ENCODE measurements around the gene CACNA1I.

The CACNA1I gene

GRCh38 chr22:39724857-39725256 lies 154.3 kb downstream of the CACNA1I start:
- Histone ChIP-seq H3K4me3 (ENCODE audit: severe bottlenecking) (no peak overlapping the region), H3K27me3 (ENCODE audit: insufficient read depth, poor library complexity, severe bottlenecking) (no peaks in the 10 kb centered on the region), H3K27ac (ENCODE audit: poor library complexity, severe bottlenecking) (no peak overlapping the region), H3K36me3 (ENCODE audit: low read depth) (no peaks in the 10 kb centered on the region), H3K9me3 (ENCODE audit: severe bottlenecking) (no peaks in the 10 kb centered on the region), H3K4me1 (ENCODE audit: insufficient read depth, poor library complexity, severe bottlenecking) (no peaks in the 10 kb centered on the region)
- no peak for ATAC-seq (ENCODE audit: low read depth)
- no peak for TF ChIP-seq CTCF (IDR thresholded peaks at IDR 0.05; ENCODE audit: poor library complexity, severe bottlenecking)
- no peak for DNase-seq (ENCODE audit: low spot score)

GRCh38 chr22:39725351-39726035 lies 154.9 kb downstream of the CACNA1I start:
- no peaks in the 10 kb centered on the region for H3K9me3 ChIP-seq (ENCODE audit: severe bottlenecking)
- H3K27ac ChIP-seq (ENCODE audit: poor library complexity, severe bottlenecking), result no peak overlapping the region
- H3K36me3 ChIP-seq (ENCODE audit: low read depth), result no peaks in the 10 kb centered on the region
- H3K4me3 ChIP-seq (ENCODE audit: severe bottlenecking), result no peak overlapping the region
- TF ChIP-seq CTCF (IDR thresholded peaks at IDR 0.05; ENCODE audit: poor library complexity, severe bottlenecking), result no peak
- DNase-seq (ENCODE audit: low spot score) (no peak), ATAC-seq (ENCODE audit: low read depth) (no peak)
- H3K4me1 ChIP-seq (ENCODE audit: insufficient read depth, poor library complexity, severe bottlenecking), result no peaks in the 10 kb centered on the region
- H3K27me3 ChIP-seq (ENCODE audit: insufficient read depth, poor library complexity, severe bottlenecking), result no peaks in the 10 kb centered on the region

DNA sequence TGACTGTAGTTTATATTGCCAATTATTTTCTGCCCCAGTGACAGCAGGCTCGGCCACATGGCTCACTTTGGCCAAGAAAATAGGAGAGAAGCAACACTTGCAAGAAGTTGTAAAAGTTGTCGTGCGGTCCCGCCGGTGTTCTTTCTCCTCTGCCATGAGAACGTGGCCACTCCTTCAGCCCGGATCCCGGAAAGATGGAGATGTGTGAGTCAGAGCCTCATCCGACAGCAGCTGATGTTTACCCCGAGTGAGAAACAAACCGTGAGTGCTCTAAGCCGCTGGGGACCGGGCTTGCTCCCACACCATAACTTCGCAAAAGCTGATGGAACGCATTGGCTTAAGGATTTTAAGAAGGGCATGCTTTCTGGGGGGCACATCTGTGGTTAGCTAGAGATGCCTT lies 157.0 kb downstream of the CACNA1I start:
- Histone ChIP-seq H3K27ac (ENCODE audit: poor library complexity, severe bottlenecking) (no peak overlapping the region), H3K36me3 (ENCODE audit: low read depth) (no peaks in the 10 kb centered on the region), H3K9me3 (ENCODE audit: severe bottlenecking) (no peaks in the 10 kb centered on the region), H3K4me1 (ENCODE audit: insufficient read depth, poor library complexity, severe bottlenecking) (no peaks in the 10 kb centered on the region), H3K4me3 (ENCODE audit: severe bottlenecking) (no peak overlapping the region), H3K27me3 (ENCODE audit: insufficient read depth, poor library complexity, severe bottlenecking) (no peaks in the 10 kb centered on the region)
- no peak; the same call in 2 of the 3 replicates for ATAC-seq (ENCODE audit: low read depth)
- DNase-seq (ENCODE audit: low spot score), result no peak
- TF ChIP-seq CTCF (IDR thresholded peaks at IDR 0.05; ENCODE audit: poor library complexity, severe bottlenecking), result no peak

DNA sequence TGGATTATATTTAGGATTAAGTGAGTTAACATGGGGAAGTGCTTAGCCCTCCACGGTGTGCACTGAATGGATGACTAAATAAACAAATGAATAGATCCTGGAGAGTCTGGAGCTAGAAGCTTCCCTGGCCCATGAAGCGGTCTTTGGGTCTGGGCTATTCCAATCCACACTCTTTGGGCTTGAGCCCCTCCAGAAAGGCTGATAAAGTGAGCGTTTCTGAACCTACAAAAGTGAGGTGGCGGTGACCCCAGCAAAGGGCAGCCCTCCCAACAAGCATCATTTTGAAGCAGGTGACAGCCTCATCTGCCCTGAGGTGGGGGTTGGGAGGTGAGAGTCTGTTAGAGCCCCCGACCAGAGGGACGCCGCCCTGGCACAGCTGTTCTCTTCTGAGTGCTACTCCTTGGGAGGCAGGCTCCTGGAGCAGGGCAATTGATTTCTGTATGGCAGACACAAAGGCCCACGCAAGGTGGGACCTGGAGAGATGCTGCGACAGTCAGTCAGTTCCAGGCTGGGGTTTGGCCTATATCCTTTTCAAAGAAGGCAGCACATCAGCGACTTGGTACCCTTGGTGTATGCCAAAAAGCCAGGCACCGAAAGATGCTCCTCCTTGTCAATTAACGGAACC lies 157.8 kb downstream of the CACNA1I start:
- ATAC-seq (ENCODE audit: low read depth) (no peak), DNase-seq (ENCODE audit: low spot score) (no peak)
- no peaks in the 10 kb centered on the region for H3K36me3 ChIP-seq (ENCODE audit: low read depth)
- no peaks in the 10 kb centered on the region for H3K9me3 ChIP-seq (ENCODE audit: severe bottlenecking)
- H3K4me1 ChIP-seq (ENCODE audit: insufficient read depth, poor library complexity, severe bottlenecking), result no peaks in the 10 kb centered on the region
- no peak for TF ChIP-seq CTCF (IDR thresholded peaks at IDR 0.05; ENCODE audit: poor library complexity, severe bottlenecking)
- H3K4me3 ChIP-seq (ENCODE audit: severe bottlenecking), result no peak overlapping the region
- H3K27ac ChIP-seq (ENCODE audit: poor library complexity, severe bottlenecking), result no peak overlapping the region
- no peaks in the 10 kb centered on the region for H3K27me3 ChIP-seq (ENCODE audit: insufficient read depth, poor library complexity, severe bottlenecking)

Measured in RWPE2 (cell line).